ENCODE measurements around the gene GSTM3. TPM values are rescaled to one million over a fixed set of nuclear protein-coding genes. Genes with fewer than 3 reads are reported as not detected.
A peak's percentile ranks its signal among the peaks of the same experiment; 100 is the strongest.

The GSTM3 gene
- total and polyA plus RNA-seq, 2 donors from 2014 or later: 54.7 to 405 TPM

- Histone ChIP-seq H3K9ac (ENCODE audit: low read length in 3 of 3) (no peak overlapping the region), H3K27ac (ENCODE audit: low read depth in 2 of 2, low read length in 2 of 2) (no peak overlapping the region), H3K27me3 (ENCODE audit: control insufficient read depth, insufficient read depth, low read length) (no peaks in the 10 kb centered on the region), H3K36me3 (ENCODE audit: control insufficient read depth in 2 of 3, insufficient read depth in 3 of 3, low read length in 3 of 3) (no peaks in the 10 kb centered on the region), H3K9me3 (ENCODE audit: control insufficient read depth in 2 of 3, insufficient read depth in 1 of 3, low read length in 3 of 3) (no peaks in the 10 kb centered on the region), H3K4me1 (ENCODE audit: control insufficient read depth in 2 of 3, insufficient read depth in 2 of 3, low read depth in 1 of 3, low read length in 3 of 3) (peaks cover 0 to 6% (median 0%) of the 10 kb centered on the region in 3 donors), H3K4me3 (ENCODE audit: low read length in 3 of 3) (no peak overlapping the region)
- intact Hi-C loops (cut with DNase I): no loop called here
- TF ChIP-seq CTCF (IDR thresholded peaks at IDR 0.05; ENCODE audit: borderline replicate concordance, extremely low read depth, insufficient read depth): no peak
- FAIRE-seq (no peak), DNase-seq (peak in 2 of 5 donors; percentile 21 to 36)
Observed at GRCh38 chr1:109765483-109765815, 24.6 kb upstream of the GSTM3 start.

GRCh38 chr1:109764561-109765482, 24.0 kb upstream of the GSTM3 start:
- Histone ChIP-seq H3K4me1 (ENCODE audit: control insufficient read depth in 2 of 3, insufficient read depth in 2 of 3, low read depth in 1 of 3, low read length in 3 of 3) (peaks cover 0 to 6% (median 0%) of the 10 kb centered on the region in 3 donors), H3K9me3 (ENCODE audit: control insufficient read depth in 2 of 3, insufficient read depth in 1 of 3, low read length in 3 of 3) (no peaks in the 10 kb centered on the region), H3K36me3 (ENCODE audit: control insufficient read depth in 2 of 3, insufficient read depth in 3 of 3, low read length in 3 of 3) (no peaks in the 10 kb centered on the region), H3K9ac (ENCODE audit: low read length in 3 of 3) (no peak overlapping the region), H3K27me3 (ENCODE audit: control insufficient read depth, insufficient read depth, low read length) (no peaks in the 10 kb centered on the region), H3K4me3 (ENCODE audit: low read length in 3 of 3) (no peak overlapping the region), H3K27ac (ENCODE audit: low read depth in 2 of 2, low read length in 2 of 2) (no peak overlapping the region)
- DNase-seq (peak in 2 of 5 donors; percentile 30 to 50), FAIRE-seq (no peak)
- intact Hi-C loops (cut with DNase I): no loop called here
- no peak for TF ChIP-seq CTCF (IDR thresholded peaks at IDR 0.05; ENCODE audit: borderline replicate concordance, extremely low read depth, insufficient read depth)

- H3K4me3 ChIP-seq (ENCODE audit: low read length in 3 of 3): no peak within 1 kb of the TSS
- no peaks in the 10 kb centered on the region for H3K27me3 ChIP-seq (ENCODE audit: control insufficient read depth, insufficient read depth, low read length)
- no peak for FAIRE-seq
- H3K9ac ChIP-seq (ENCODE audit: low read length in 3 of 3): no peak within 1 kb of the TSS
- peak in 2 of 5 donors; percentile 48 to 62 for DNase-seq
- H3K27ac ChIP-seq (ENCODE audit: low read depth in 2 of 2, low read length in 2 of 2): no peak within 1 kb of the TSS
- H3K9me3 ChIP-seq (ENCODE audit: control insufficient read depth in 2 of 3, insufficient read depth in 1 of 3, low read length in 3 of 3): no peaks in the 10 kb centered on the region
- no peak for TF ChIP-seq CTCF (IDR thresholded peaks at IDR 0.05; ENCODE audit: borderline replicate concordance, extremely low read depth, insufficient read depth)
- H3K4me1 ChIP-seq (ENCODE audit: control insufficient read depth in 2 of 3, insufficient read depth in 2 of 3, low read depth in 1 of 3, low read length in 3 of 3): peaks cover 0 to 6% (median 0%) of the 10 kb centered on the region in 3 donors
- H3K36me3 ChIP-seq (ENCODE audit: control insufficient read depth in 2 of 3, insufficient read depth in 3 of 3, low read length in 3 of 3): no peaks in the 10 kb centered on the region
- intact Hi-C loops (cut with DNase I): no loop called here
Observed at GRCh38 chr1:109763646-109764415, 23.0 kb upstream of the GSTM3 start, which contains the start of gene EPS8L3. Gene EPS8L3 (minus strand): TSS chr1:109763923. CDS start chr1:109761749, 2,174 bp downstream.

All from kidney (tissue), 14 donors.